Neural progenitor cell (in vitro differentiated cells): ENCODE measurements around the gene SFMBT2. TPM values are rescaled to one million over a fixed set of nuclear protein-coding genes. Genes with fewer than 3 reads are reported as not detected.

Experiments
- DNase-seq: peaks from one replicate; pipeline ENCODE4 v3.0.0-alpha.2; 2016; ENCODE audit warnings: low spot score
- H2AFZ ChIP-seq: fragments of 200-600 bp; sonication (generic); replicated peaks from 2 replicates; pipeline ENCODE4 v1.6.1; 2016; ENCODE audit warnings: antibody characterized with exemption
- H3F3A ChIP-seq: fragments of 200-600 bp; sonication (generic); 2 replicates; pipeline ENCODE4 v1.6.1; 2016; ENCODE audit warnings: antibody characterized with exemption, low read depth
- H3K27ac ChIP-seq: fragments of 200-600 bp; sonication (generic); 2 replicates; pipeline ENCODE4 v1.5.1; 2016; ENCODE audit warnings: mild to moderate bottlenecking
- H3K27me3 ChIP-seq: fragments of 200-600 bp; sonication (generic); 2 replicates; pipeline ENCODE4 v1.6.1; 2016; ENCODE audit warnings: mild to moderate bottlenecking, moderate library complexity
- H3K36me3 ChIP-seq: fragments of 200-600 bp; sonication (generic); 2 replicates; pipeline ENCODE4 v1.5.1; 2016
- H3K4me1 ChIP-seq: fragments of 200-600 bp; sonication (generic); 2 replicates; pipeline ENCODE4 v1.6.1; 2016; ENCODE audit warnings: mixed run types
- H3K4me2 ChIP-seq: fragments of 200-600 bp; sonication (generic); 2 replicates; pipeline ENCODE4 v1.6.1; 2016
- H3K4me3 ChIP-seq: fragments of 200-600 bp; sonication (generic); 2 replicates; pipeline ENCODE4 v1.5.1; 2016
- H3K79me2 ChIP-seq: fragments of 200-600 bp; sonication (generic); 2 replicates; pipeline ENCODE4 v1.6.1; 2016; ENCODE audit warnings: low read depth
- H3K9ac ChIP-seq: fragments of 200-600 bp; sonication (generic); 2 replicates; pipeline ENCODE4 v1.6.1; 2016
- H3K9me3 ChIP-seq: fragments of 200-600 bp; sonication (generic); 2 replicates; pipeline ENCODE4 v1.5.1; 2016; ENCODE audit warnings: low read depth
- H4K20me1 ChIP-seq: fragments of 200-600 bp; sonication (generic); 2 replicates; pipeline ENCODE4 v1.6.1; 2016; ENCODE audit warnings: low read depth
- H3K27ac Mint-ChIP-seq: 3 replicates; pipeline ENCODE4 v1.8.0; 2021; ENCODE audit warnings: mixed read lengths
- H3K27me3 Mint-ChIP-seq: 2 replicates; pipeline ENCODE4 v1.8.0; 2022; ENCODE audit warnings: low read depth, mild to moderate bottlenecking, inconsistent platforms, moderate library complexity, mixed read lengths; ENCODE audit not compliant: insufficient read depth
- H3K36me3 Mint-ChIP-seq: 3 replicates; pipeline ENCODE4 v1.8.0; 2021; ENCODE audit warnings: mixed read lengths
- H3K4me1 Mint-ChIP-seq: 3 replicates; pipeline ENCODE4 v1.8.0; 2021; ENCODE audit warnings: mixed read lengths
- H3K4me3 Mint-ChIP-seq: 3 replicates; pipeline ENCODE4 v1.8.0; 2021; ENCODE audit warnings: mild to moderate bottlenecking, moderate library complexity, mixed read lengths
- H3K9me3 Mint-ChIP-seq: 3 replicates; pipeline ENCODE4 v1.8.0; 2020; ENCODE audit warnings: mixed read lengths
- CTCF ChIP-seq: fragments of 200-600 bp; sonication (generic); IDR thresholded peaks from 2 replicates; pipeline ENCODE4 v1.5.1; 2017; ENCODE audit warnings: antibody characterized with exemption, mild to moderate bottlenecking
- EZH2 ChIP-seq: fragments of 200-600 bp; sonication (generic); IDR thresholded peaks from 2 replicates; pipeline ENCODE4 v1.6.1; 2017; ENCODE audit warnings: antibody characterized with exemption, mild to moderate bottlenecking, moderate library complexity
- EZH2phosphoT487 ChIP-seq: fragments of 200-600 bp; sonication (generic); IDR thresholded peaks from 2 replicates; pipeline ENCODE4 v1.6.1; 2017; ENCODE audit warnings: antibody characterized with exemption
- small RNA-seq: library from RNA; depleted of rRNA; stranded (forward); fragments of <200 nt; gene quantifications from one replicate; pipeline ENCODE3, GENCODE V24; 2015
- total RNA-seq: library from RNA; depleted of rRNA; stranded (reverse); fragments of >200 nt; gene quantifications from 2 replicates; pipeline ENCODE4 v1.2.3, GENCODE V29; 2015; ENCODE audit warnings: low replicate concordance

The SFMBT2 gene
- total RNA-seq, 1 donor from 2014 or later: 1.8 TPM

- Mint-ChIP-seq H3K4me3 (no peak overlapping the region), H3K27ac (no peak overlapping the region), H3K36me3 (no peaks in the 10 kb centered on the region), H3K27me3 (no peaks in the 10 kb centered on the region), H3K4me1 (no peaks in the 10 kb centered on the region), H3K9me3 (peaks cover 4% of the 10 kb centered on the region)
- Histone ChIP-seq H3K4me2 (no peak overlapping the region), H4K20me1 (no peaks in the 10 kb centered on the region), H3K4me3 (no peak overlapping the region), H2AFZ (no peak overlapping the region), H3K9ac (no peak overlapping the region), H3K27me3 (no peaks in the 10 kb centered on the region), H3K9me3 (no peaks in the 10 kb centered on the region), H3K79me2 (no peaks in the 10 kb centered on the region), H3K4me1 (no peaks in the 10 kb centered on the region), H3K36me3 (no peaks in the 10 kb centered on the region), H3K27ac (no peak overlapping the region), H3F3A (no peaks in the 10 kb centered on the region)
- no peak for TF ChIP-seq EZH2
- no peak for TF ChIP-seq CTCF
- TF ChIP-seq EZH2phosphoT487: no peak
- no peak for DNase-seq
Measured at GRCh38 chr10:7111089-7111488, 299.7 kb downstream of the SFMBT2 start.

Small RNA genes within 50 kb of the gene (small RNA-seq; reads per million reads assigned to genes)
- gene AL590095.2 (not detected), gene COX6CP17 (not detected)
